A549 (cell line): Measurements from ENCODE around the gene DCAF4.

ENCODE experiments used
- CEBPB ChIP-seq, 2 experiments: fragments of >200 bp in 1 of 2; sonication (Bioruptor Twin) in 1 of 2; formaldehyde crosslinking in 1 of 2; IDR thresholded peaks; 2 replicates each; pipeline ENCODE4 v1.6.1; 2012 to 2016
- CTCF ChIP-seq: fragments of >200 bp; sonication (Bioruptor Twin); formaldehyde crosslinking; IDR thresholded peaks from 3 replicates; pipeline ENCODE4 v1.5.1; 2016
- EHMT2 ChIP-seq: fragments of 200-600 bp; sonication (generic); IDR thresholded peaks from 2 replicates; pipeline ENCODE4 v1.6.1; 2016; ENCODE audit warnings: antibody characterized with exemption, low read depth, mild to moderate bottlenecking, moderate library complexity
- FOSL2 ChIP-seq, 2 experiments: fragments of 450-650 bp in 1 of 2; fragments of >200 bp in 1 of 2; sonication (Bioruptor Twin) in 1 of 2; formaldehyde crosslinking; IDR thresholded peaks; 2 replicates each; pipeline versions ENCODE4 v1.5.0 to v1.6.1; 2016 to 2020; ENCODE audit warnings: mild to moderate bottlenecking in 1 of 2, moderate library complexity in 1 of 2
- KDM1A ChIP-seq: fragments of 200-600 bp; sonication (generic); IDR thresholded peaks from 2 replicates; pipeline ENCODE4 v1.6.1; 2016; ENCODE audit warnings: low read depth, mild to moderate bottlenecking
- POLR2A ChIP-seq: IDR thresholded peaks from 2 replicates; pipeline ENCODE4 v1.6.1; 2012; ENCODE audit warnings: mild to moderate bottlenecking, low read length
- ZFP36 ChIP-seq: fragments of 450-650 bp; IDR thresholded peaks from 2 replicates; pipeline ENCODE4 v1.6.1; 2014; ENCODE audit warnings: borderline replicate concordance; ENCODE audit not compliant: partially characterized antibody

- no peak for TF ChIP-seq KDM1A
- TF ChIP-seq ZFP36, result no peak
- TF ChIP-seq POLR2A, result no peak
- no peak for TF ChIP-seq CTCF
- no peak for TF ChIP-seq CEBPB (IDR thresholded peaks at IDR 0.05)
- no peak for TF ChIP-seq FOSL2 (IDR thresholded peaks at IDR 0.05)
- TF ChIP-seq FOSL2 (CRISPR knock-in tag; IDR thresholded peaks at IDR 0.05), result no peak
- TF ChIP-seq EHMT2, result no peak
Observed at GRCh38 chr14:72913809-72914208, 12.5 kb upstream of the DCAF4 start.
